A549 (cell line): ENCODE results near the gene USP49. TPM values are rescaled to one million over a fixed set of nuclear protein-coding genes. Genes with fewer than 3 reads are reported as not detected.

ENCODE experiments used
- ATAC-seq, 2 experiments: fragments of 200-7000 bp in 1 of 2; fragments of >200 bp in 1 of 2; cut with Nextera tagmentation in 1 of 2; cut with Tn5 transposase in 1 of 2; 3 replicates each; pipeline versions ENCODE4 v1.8.0 to v1.9.1; 2018 to 2020; ENCODE audit warnings: mild to moderate bottlenecking in 1 of 2, moderate library complexity in 1 of 2
- CTCF ChIA-PET: fragments of 300-600 bp; sonication (Branson Sonifier 250); formaldehyde crosslinking; extraction: SDS; loops from one replicate; lab custom pipeline; 2021; ENCODE audit warnings: antibody characterized with exemption, inconsistent platforms; lab: Yijun Ruan, JAX
- POLR2A ChIA-PET: fragments of 350-600 bp; formaldehyde crosslinking; extraction: SDS; loops from one replicate; lab custom pipeline; 2021; ENCODE audit warnings: antibody characterized with exemption, inconsistent platforms; lab: Yijun Ruan, JAX
- DNase-seq, 2 experiments: peaks; one replicate each; pipeline versions ENCODE4 v3.0.0 to v3.0.0-alpha.2; 2011 to 2016; ENCODE audit warnings: low read depth in 1 of 2, low spot score in 1 of 2
- FAIRE-seq: peaks from 2 replicates; lab custom pipeline; 2011; peaks lifted over from hg19 to GRCh38; lab: Jason Lieb, UNC
- H3K27ac ChIP-seq, 2 experiments: fragments of >200 bp; sonication (Bioruptor Twin); formaldehyde crosslinking; 3 replicates each; pipeline ENCODE4 v1.5.1; 2016 to 2017
- H3K4me1 ChIP-seq: fragments of >200 bp; sonication (Bioruptor Twin); formaldehyde crosslinking; 3 replicates; pipeline ENCODE4 v1.6.1; 2016
- H3K4me2 ChIP-seq: fragments of >200 bp; sonication (Bioruptor Twin); formaldehyde crosslinking; 3 replicates; pipeline ENCODE4 v1.6.1; 2016
- H3K4me3 ChIP-seq: fragments of >200 bp; sonication (Bioruptor Twin); formaldehyde crosslinking; 3 replicates; pipeline ENCODE4 v1.5.1; 2016
- H3K9me3 ChIP-seq: fragments of >200 bp; sonication (Bioruptor Twin); formaldehyde crosslinking; 3 replicates; pipeline ENCODE4 v1.6.1; 2016
- BHLHE40 ChIP-seq: IDR thresholded peaks from 2 replicates; pipeline ENCODE4 v1.6.1; 2012; ENCODE audit warnings: low read depth, low read length, inconsistent platforms
- CBX2 ChIP-seq: fragments of 200-600 bp; sonication (generic); IDR thresholded peaks from 2 replicates; pipeline ENCODE4 v1.6.1; 2016; ENCODE audit warnings: low read depth, mild to moderate bottlenecking, borderline replicate concordance
- CBX8 ChIP-seq: fragments of 200-600 bp; sonication (generic); IDR thresholded peaks from 2 replicates; pipeline ENCODE4 v1.6.1; 2016
- CEBPB ChIP-seq, 2 experiments: fragments of >200 bp in 1 of 2; sonication (Bioruptor Twin) in 1 of 2; formaldehyde crosslinking in 1 of 2; IDR thresholded peaks; 2 replicates each; pipeline ENCODE4 v1.6.1; 2012 to 2016
- CHD2 ChIP-seq: fragments of 150-350 bp; IDR thresholded peaks from 2 replicates; pipeline ENCODE4 v1.6.1; 2014; ENCODE audit warnings: low read length; ENCODE audit not compliant: partially characterized antibody
- EHMT2 ChIP-seq: fragments of 200-600 bp; sonication (generic); IDR thresholded peaks from 2 replicates; pipeline ENCODE4 v1.6.1; 2016; ENCODE audit warnings: antibody characterized with exemption, low read depth, mild to moderate bottlenecking, moderate library complexity
- ESRRA ChIP-seq: fragments of 150-350 bp; IDR thresholded peaks from 2 replicates; pipeline ENCODE4 v1.6.1; 2014; ENCODE audit warnings: mild to moderate bottlenecking, low read length, borderline replicate concordance
- FOSB ChIP-seq: fragments of 250-450 bp; sonication (Bioruptor Pico); IDR thresholded peaks from 2 replicates; pipeline ENCODE4 v1.5.0; 2020; ENCODE audit warnings: mild to moderate bottlenecking, moderate library complexity
- FOSL2 ChIP-seq, 2 experiments: fragments of 450-650 bp in 1 of 2; fragments of >200 bp in 1 of 2; sonication (Bioruptor Twin) in 1 of 2; formaldehyde crosslinking; IDR thresholded peaks; 2 replicates each; pipeline versions ENCODE4 v1.5.0 to v1.6.1; 2016 to 2020; ENCODE audit warnings: mild to moderate bottlenecking in 1 of 2, moderate library complexity in 1 of 2
- GATA3 ChIP-seq: IDR thresholded peaks from 2 replicates; pipeline ENCODE4 v1.6.1; 2012; ENCODE audit warnings: borderline replicate concordance
- HDAC2 ChIP-seq: fragments of 200-600 bp; sonication (generic); IDR thresholded peaks from 2 replicates; pipeline ENCODE4 v1.6.1; 2016
- HOXA7 ChIP-seq: fragments of 250-450 bp; sonication (Bioruptor Pico); IDR thresholded peaks from 2 replicates; pipeline ENCODE4 v1.5.0; 2020; ENCODE audit warnings: mild to moderate bottlenecking, moderate library complexity
- KDM1A ChIP-seq: fragments of 200-600 bp; sonication (generic); IDR thresholded peaks from 2 replicates; pipeline ENCODE4 v1.6.1; 2016; ENCODE audit warnings: low read depth, mild to moderate bottlenecking
- MAFK ChIP-seq: fragments of 450-650 bp; IDR thresholded peaks from 2 replicates; pipeline ENCODE4 v1.6.1; 2014; ENCODE audit not compliant: partially characterized antibody
- MYC ChIP-seq: IDR thresholded peaks from 2 replicates; pipeline ENCODE4 v1.6.1; 2012; ENCODE audit warnings: mild to moderate bottlenecking, inconsistent platforms, low read length, improper control_type of control experiment, borderline replicate concordance
- POLR2A ChIP-seq: IDR thresholded peaks from 2 replicates; pipeline ENCODE4 v1.6.1; 2012; ENCODE audit warnings: mild to moderate bottlenecking, low read length
- RCOR1 ChIP-seq: fragments of 150-350 bp; IDR thresholded peaks from 2 replicates; pipeline ENCODE4 v1.6.1; 2014; ENCODE audit warnings: antibody characterized with exemption, low read length, low read depth
- SMC3 ChIP-seq: fragments of >200 bp; sonication (Bioruptor Twin); formaldehyde crosslinking; IDR thresholded peaks from 3 replicates; pipeline ENCODE4 v1.6.1; 2018; ENCODE audit warnings: inconsistent platforms
- TFCP2L1 ChIP-seq: fragments of 250-450 bp; sonication (Bioruptor Pico); IDR thresholded peaks from 2 replicates; pipeline ENCODE4 v1.5.0; 2021; ENCODE audit warnings: mild to moderate bottlenecking
- ZC3H11A ChIP-seq: fragments of 450-650 bp; IDR thresholded peaks from 2 replicates; pipeline ENCODE4 v1.6.1; 2014; ENCODE audit warnings: antibody characterized with exemption, mild to moderate bottlenecking
- ZSCAN20 ChIP-seq: fragments of 250-450 bp; sonication (Bioruptor Pico); IDR thresholded peaks from 2 replicates; pipeline ENCODE4 v1.8.0; 2022; ENCODE audit warnings: mild to moderate bottlenecking, moderate library complexity
- WGBS: methylation state at CpG from one replicate; pipeline ENCODE4 v1.1.6; 2017; ENCODE audit errors: missing lambda C conversion rate; 5-methylcytosine and 5-hydroxymethylcytosine counted together
- polyA plus RNA-seq, 4 experiments: library from polyadenylated mRNA; depleted of rRNA in 3 of 4; stranded (reverse); fragments of >200 nt; fragmentation: RNase III in 1 of 4; extraction: RNeasy Plus Mini Kit Qiagen cat#74134 plus additional on column Dnase treatment in 1 of 4; gene quantifications; 2 replicates in 3 of 4; 3 replicates in 1 of 4; pipeline ENCODE4 v1.2.3, GENCODE V29; 2011 to 2017
- TF ChIP-seq, protein P1 (sequence below): fragments of >200 bp; sonication (Bioruptor Twin); formaldehyde crosslinking; IDR thresholded peaks from 3 replicates; pipeline ENCODE4 v1.6.1; 2016
- TF ChIP-seq, protein P2 (sequence below): IDR thresholded peaks from 2 replicates; pipeline ENCODE4 v1.6.1; 2012
- TF ChIP-seq, protein P3 (sequence below): fragments of 200-600 bp; sonication (generic); IDR thresholded peaks from 2 replicates; pipeline ENCODE4 v1.6.1; 2016; ENCODE audit warnings: antibody characterized with exemption, mild to moderate bottlenecking, moderate library complexity

The USP49 gene
- polyA plus RNA-seq, 2 of the 4 experiments (the other 2 are of a cell fraction): 2.9 to 4.3 TPM

DNA sequence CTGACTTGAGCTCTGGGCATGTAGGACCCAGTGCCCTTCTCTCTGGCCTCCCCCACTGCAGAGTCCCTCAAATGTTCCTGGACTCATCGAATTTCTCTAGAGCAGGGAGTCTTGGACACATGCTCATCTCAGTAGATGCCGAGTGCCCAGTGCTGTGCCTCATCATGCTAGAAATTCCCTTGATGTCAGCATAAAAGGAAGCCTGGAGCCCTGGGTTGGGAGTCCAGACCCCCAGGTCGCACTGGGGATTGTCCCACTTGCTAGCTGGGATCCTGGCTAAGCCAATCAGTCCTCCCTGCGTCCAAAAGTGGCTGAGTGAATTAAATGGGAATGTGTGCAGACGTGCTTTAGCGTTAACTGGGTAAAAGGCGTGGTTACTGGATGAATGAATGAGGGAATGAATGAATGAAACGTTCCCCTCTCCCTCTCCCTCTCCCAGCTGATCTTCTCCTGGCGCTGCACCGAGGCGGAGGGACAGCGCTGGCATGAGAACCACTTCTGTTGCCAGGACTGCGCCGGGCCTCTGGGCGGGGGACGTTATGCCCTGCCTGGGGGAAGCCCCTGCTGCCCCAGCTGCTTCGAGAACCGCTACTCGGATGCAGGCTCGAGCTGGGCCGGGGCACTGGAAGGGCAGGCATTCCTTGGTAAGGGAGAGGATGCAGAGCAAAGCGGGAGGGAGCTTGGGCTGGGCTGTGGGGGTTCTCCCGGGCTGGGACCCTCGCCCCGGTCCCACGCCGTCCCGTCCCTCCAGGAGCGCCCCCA, 109.3 kb downstream of the USP49 start:
- TF ChIP-seq MAFK (peak; percentile 56), ESRRA (no peak)
- ATAC-seq (peak; percentile 14 to 19; a peak in 4 of 6 replicates), FAIRE-seq (no peak), DNase-seq (no peak)
- Histone ChIP-seq H3K9me3 (no peaks in the 10 kb centered on the region), H3K27ac (peak overlapping the region; percentile 85 to 97), H3K4me1 (peaks cover 23% of the 10 kb centered on the region), H3K4me3 (peak overlapping the region; percentile 65), H3K4me2 (peak overlapping the region; percentile 85)
- ChIA-PET CTCF (interaction anchor here (0.7 to 8.9 kb wide), 36 partner anchors 8 to 420 kb away, joined by 3 to 111 read pairs (median 5); partner anchors contain the start of genes BYSL, MED20 and TAF8), POLR2A (interaction anchor here (1.0 to 1.2 kb wide), 4 partner anchors 150 to 261 kb away, joined by 3 to 4 read pairs (median 3); no protein-coding TSS in a partner anchor)
- WGBS: 43% methylated on average over 17 of the region's 29 CpGs

DNA sequence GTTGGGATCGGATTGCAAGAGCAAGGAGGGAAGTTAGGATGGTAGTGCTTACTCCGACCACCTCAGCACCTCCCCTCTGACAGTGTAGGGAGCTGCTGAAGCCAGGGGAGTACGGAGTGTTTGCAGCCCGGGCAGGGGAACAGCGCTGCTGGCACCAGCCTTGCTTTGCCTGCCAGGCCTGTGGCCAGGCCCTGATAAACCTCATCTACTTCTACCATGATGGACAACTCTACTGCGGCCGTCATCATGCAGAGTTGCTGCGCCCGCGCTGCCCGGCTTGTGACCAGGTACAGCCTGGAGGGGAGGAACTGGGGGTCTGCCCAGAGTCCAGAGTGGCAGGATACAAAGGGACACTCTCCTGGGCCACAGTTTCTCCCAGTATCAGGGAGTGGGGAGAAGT, 109.9 kb downstream of the USP49 start:
- no peak overlapping the region; the same call in 2 of the 3 replicates for H3K4me2 ChIP-seq
- POLR2A ChIA-PET: interaction anchor here (0.9 kb wide), 1 partner anchor 16 kb away, joined by 3 read pairs; no protein-coding TSS in a partner anchor

DNA sequence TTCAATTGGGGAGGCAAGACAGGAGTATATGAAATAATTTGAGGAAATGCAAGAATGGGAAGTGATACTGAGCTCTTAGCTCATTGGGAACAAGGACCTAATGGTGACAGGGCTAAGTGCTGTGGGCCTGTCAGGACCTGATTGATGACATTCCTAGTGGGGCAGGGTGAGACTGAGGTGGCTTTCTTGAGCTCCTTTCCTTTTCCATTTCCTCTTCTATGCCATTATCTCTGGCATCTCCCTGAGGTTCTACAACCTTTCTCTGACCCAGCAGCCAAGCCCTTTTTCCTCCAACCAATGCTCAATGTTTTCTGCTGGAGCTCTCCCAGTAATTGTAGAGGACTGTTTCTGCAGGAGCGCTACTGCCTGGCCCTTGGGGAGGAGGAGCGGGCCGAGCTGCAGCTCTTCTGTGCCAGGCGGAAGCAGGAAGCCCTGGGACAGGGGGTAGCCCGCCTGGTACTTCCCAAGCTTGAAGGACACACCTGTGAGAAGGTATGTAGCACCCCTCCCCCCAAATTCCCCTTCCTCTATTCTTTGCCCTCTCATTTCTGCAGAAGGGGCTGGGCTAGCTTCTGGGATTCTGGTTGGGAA, 110.5 kb downstream of the USP49 start:
- FAIRE-seq (no peak), DNase-seq (no peak), ATAC-seq (no peak)
- ChIA-PET CTCF (interaction anchor here (1.2 to 8.9 kb wide), 9 partner anchors 10 to 417 kb away, joined by 3 to 111 read pairs (median 5); no protein-coding TSS in a partner anchor), POLR2A (interaction anchor here (0.9 kb wide), 1 partner anchor 15 kb away, joined by 3 read pairs; no protein-coding TSS in a partner anchor)
- Histone ChIP-seq H3K9me3 (no peaks in the 10 kb centered on the region), H3K4me3 (no peak overlapping the region), H3K27ac (no peak overlapping the region), H3K4me2 (no peak overlapping the region), H3K4me1 (peaks cover 23% of the 10 kb centered on the region)
- WGBS: 92% methylated on average over 5 of the region's 5 CpGs
- TF ChIP-seq BHLHE40: no peak
- TF ChIP-seq, protein P1, sequence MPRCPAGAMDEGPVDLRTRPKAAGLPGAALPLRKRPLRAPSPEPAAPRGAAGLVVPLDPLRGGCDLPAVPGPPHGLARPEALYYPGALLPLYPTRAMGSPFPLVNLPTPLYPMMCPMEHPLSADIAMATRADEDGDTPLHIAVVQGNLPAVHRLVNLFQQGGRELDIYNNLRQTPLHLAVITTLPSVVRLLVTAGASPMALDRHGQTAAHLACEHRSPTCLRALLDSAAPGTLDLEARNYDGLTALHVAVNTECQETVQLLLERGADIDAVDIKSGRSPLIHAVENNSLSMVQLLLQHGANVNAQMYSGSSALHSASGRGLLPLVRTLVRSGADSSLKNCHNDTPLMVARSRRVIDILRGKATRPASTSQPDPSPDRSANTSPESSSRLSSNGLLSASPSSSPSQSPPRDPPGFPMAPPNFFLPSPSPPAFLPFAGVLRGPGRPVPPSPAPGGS: no peak
- no peak for TF ChIP-seq FOSL2 (IDR thresholded peaks at IDR 0.05)
- no peak for TF ChIP-seq FOSL2 (CRISPR knock-in tag; IDR thresholded peaks at IDR 0.05)
- TF ChIP-seq RCOR1: no peak
- TF ChIP-seq CHD2: no peak
- no peak for TF ChIP-seq ESRRA
- TF ChIP-seq ZSCAN20 (CRISPR knock-in tag): no peak
- no peak for TF ChIP-seq CBX8
- no peak for TF ChIP-seq ZC3H11A
- TF ChIP-seq TFCP2L1 (CRISPR knock-in tag): no peak
- no peak for TF ChIP-seq SMC3
- no peak for TF ChIP-seq HOXA7 (CRISPR knock-in tag)
- TF ChIP-seq, protein P2, sequence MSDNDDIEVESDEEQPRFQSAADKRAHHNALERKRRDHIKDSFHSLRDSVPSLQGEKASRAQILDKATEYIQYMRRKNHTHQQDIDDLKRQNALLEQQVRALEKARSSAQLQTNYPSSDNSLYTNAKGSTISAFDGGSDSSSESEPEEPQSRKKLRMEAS: no peak
- TF ChIP-seq POLR2A: no peak

More for the DNA sequence above, 109.9 kb downstream of the USP49 start:
- Histone ChIP-seq H3K9me3 (no peaks in the 10 kb centered on the region), H3K27ac (peak overlapping the region in 1 of 2 experiments; percentile 97; a peak in 1 of 6 replicates), H3K4me1 (peaks cover 23% of the 10 kb centered on the region), H3K4me3 (no peak overlapping the region)
- ATAC-seq (no peak), FAIRE-seq (no peak), DNase-seq (no peak)
- TF ChIP-seq POLR2A (no peak), MYC (no peak), KDM1A (no peak), CHD2 (no peak), HDAC2 (no peak), GATA3 (no peak), EHMT2 (no peak), CEBPB (IDR thresholded peaks at IDR 0.05) (no peak), CBX2 (no peak), TFCP2L1 (CRISPR knock-in tag) (no peak), FOSB (CRISPR knock-in tag) (no peak), ZSCAN20 (CRISPR knock-in tag) (no peak)
- TF ChIP-seq, protein P1: no peak
- TF ChIP-seq, protein P3, sequence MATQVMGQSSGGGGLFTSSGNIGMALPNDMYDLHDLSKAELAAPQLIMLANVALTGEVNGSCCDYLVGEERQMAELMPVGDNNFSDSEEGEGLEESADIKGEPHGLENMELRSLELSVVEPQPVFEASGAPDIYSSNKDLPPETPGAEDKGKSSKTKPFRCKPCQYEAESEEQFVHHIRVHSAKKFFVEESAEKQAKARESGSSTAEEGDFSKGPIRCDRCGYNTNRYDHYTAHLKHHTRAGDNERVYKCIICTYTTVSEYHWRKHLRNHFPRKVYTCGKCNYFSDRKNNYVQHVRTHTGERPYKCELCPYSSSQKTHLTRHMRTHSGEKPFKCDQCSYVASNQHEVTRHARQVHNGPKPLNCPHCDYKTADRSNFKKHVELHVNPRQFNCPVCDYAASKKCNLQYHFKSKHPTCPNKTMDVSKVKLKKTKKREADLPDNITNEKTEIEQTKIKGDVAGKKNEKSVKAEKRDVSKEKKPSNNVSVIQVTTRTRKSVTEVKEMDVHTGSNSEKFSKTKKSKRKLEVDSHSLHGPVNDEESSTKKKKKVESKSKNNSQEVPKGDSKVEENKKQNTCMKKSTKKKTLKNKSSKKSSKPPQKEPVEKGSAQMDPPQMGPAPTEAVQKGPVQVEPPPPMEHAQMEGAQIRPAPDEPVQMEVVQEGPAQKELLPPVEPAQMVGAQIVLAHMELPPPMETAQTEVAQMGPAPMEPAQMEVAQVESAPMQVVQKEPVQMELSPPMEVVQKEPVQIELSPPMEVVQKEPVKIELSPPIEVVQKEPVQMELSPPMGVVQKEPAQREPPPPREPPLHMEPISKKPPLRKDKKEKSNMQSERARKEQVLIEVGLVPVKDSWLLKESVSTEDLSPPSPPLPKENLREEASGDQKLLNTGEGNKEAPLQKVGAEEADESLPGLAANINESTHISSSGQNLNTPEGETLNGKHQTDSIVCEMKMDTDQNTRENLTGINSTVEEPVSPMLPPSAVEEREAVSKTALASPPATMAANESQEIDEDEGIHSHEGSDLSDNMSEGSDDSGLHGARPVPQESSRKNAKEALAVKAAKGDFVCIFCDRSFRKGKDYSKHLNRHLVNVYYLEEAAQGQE: no peak
- WGBS: over 99% methylated on average over 6 of the region's 11 CpGs
- CTCF ChIA-PET: interaction anchor here (1.2 to 8.9 kb wide), 12 partner anchors 10 to 417 kb away, joined by 3 to 111 read pairs (median 14); partner anchors contain the start of genes BYSL and MED20
